ENCODE results near the gene SNX24.

The SNX24 gene

DNA sequence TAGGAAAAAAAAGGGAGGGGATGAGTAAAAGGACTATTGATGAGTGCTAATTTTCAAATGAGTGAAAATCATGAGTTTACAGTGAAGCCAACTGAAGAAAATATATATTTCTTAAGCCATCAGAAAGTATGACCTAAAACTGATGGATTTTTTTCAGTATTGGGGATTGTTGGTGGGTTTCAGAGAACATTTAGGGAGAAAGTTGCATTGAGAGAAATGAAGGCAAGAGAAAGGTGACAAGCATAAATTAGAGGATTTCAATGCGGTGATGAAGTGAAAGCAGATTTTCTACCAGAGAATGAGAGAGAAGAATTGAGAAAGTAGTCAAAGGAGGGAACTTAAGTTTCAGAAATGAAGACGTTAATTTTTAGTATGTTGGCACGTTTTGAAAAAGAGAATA lies 8.5 kb upstream of the SNX24 start (continued):
- TF ChIP-seq CSRNP3 (CRISPR knock-in tag; IDR thresholded peaks at IDR 0.05) (no peak), SNAI2 (CRISPR knock-in tag; IDR thresholded peaks at IDR 0.05) (no peak), PPARA (CRISPR knock-in tag; IDR thresholded peaks at IDR 0.05; ENCODE audit: borderline replicate concordance) (no peak), ARNTL (CRISPR knock-in tag; IDR thresholded peaks at IDR 0.05; ENCODE audit: borderline replicate concordance, low read depth) (no peak), ZNF565 (CRISPR knock-in tag; conservative IDR thresholded peaks at IDR 0.05; ENCODE audit: low read depth) (no peak), OSR1 (CRISPR knock-in tag; IDR thresholded peaks at IDR 0.05) (no peak)

GRCh38 chr5:122839731-122840130 lies 5.7 kb upstream of the SNX24 start:
- no peak for TF ChIP-seq OSR1 (CRISPR knock-in tag; IDR thresholded peaks at IDR 0.05)
- ATAC-seq: no peak

GRCh38 chr5:122842016-122842580 lies 3.3 kb upstream of the SNX24 start:
- no peak for TF ChIP-seq TOX (CRISPR knock-in tag; IDR thresholded peaks at IDR 0.05; ENCODE audit: borderline replicate concordance)
- TF ChIP-seq ZNF70 (CRISPR knock-in tag; IDR thresholded peaks at IDR 0.05): no peak
- no peak for TF ChIP-seq SNAI2 (CRISPR knock-in tag; IDR thresholded peaks at IDR 0.05)
- no peak for TF ChIP-seq ZC3H10 (CRISPR knock-in tag; IDR thresholded peaks at IDR 0.05)
- TF ChIP-seq ZFP30 (CRISPR knock-in tag; IDR thresholded peaks at IDR 0.05): no peak
- no peak for TF ChIP-seq PPARA (CRISPR knock-in tag; IDR thresholded peaks at IDR 0.05; ENCODE audit: borderline replicate concordance)
- no peak for TF ChIP-seq ISL1 (CRISPR knock-in tag; IDR thresholded peaks at IDR 0.05)
- TF ChIP-seq ZNF8 (CRISPR knock-in tag; IDR thresholded peaks at IDR 0.05): no peak
- TF ChIP-seq ZNF565 (CRISPR knock-in tag; conservative IDR thresholded peaks at IDR 0.05; ENCODE audit: low read depth): no peak
- no peak for TF ChIP-seq ESRRG (CRISPR knock-in tag; IDR thresholded peaks at IDR 0.05)
- TF ChIP-seq TCF4 (CRISPR knock-in tag; IDR thresholded peaks at IDR 0.05; ENCODE audit: borderline replicate concordance): no peak
- TF ChIP-seq GLIS3 (CRISPR knock-in tag; IDR thresholded peaks at IDR 0.05): no peak
- TF ChIP-seq ZFP3 (CRISPR knock-in tag; IDR thresholded peaks at IDR 0.05): no peak
- TF ChIP-seq CSDC2 (CRISPR knock-in tag; IDR thresholded peaks at IDR 0.05): no peak
- no peak for ATAC-seq

DNA sequence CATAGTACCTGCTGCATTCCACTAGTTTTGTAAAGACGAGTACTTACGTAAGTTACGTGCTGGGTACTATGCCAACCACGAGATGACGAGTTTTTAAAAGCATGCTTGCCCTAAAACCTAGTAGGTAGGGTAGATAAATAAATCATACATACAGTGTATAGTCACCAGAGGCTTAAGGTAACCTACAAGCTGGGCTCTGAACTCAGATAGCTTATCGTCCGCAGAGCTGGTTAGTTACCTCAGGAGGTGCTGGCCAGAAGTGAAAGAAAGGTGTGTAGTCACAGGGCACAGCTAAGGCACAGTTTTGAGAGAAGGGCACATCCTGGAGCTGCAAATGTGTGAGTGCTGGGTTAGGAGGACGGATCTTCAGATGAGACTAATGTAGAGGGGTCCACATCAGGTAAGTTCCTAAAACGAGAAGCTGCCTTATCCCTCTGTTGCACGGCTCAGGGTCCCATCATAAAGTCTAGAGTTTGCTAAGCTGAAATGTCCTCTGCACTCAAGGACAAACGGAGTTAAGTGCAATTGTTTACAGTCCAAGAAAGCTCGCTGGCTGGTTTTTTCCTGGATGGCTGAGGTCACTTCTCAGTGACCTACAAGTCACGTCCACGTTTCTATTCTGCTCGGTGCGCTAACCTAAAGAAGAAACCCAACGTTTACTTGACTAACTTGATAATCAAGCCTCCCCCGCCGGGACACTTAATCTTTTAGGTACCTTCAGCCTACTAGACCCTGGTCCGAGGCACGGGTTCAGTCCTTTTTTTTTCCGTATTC lies 1.1 kb upstream of the SNX24 start:
- ATAC-seq: no peak

More for the DNA sequence above, 1.1 kb upstream of the SNX24 start:
- TF ChIP-seq ZNF8 (CRISPR knock-in tag; IDR thresholded peaks at IDR 0.05) (no peak), CSRNP3 (CRISPR knock-in tag; IDR thresholded peaks at IDR 0.05) (no peak), RARB (CRISPR knock-in tag; IDR thresholded peaks at IDR 0.05) (no peak), OSR1 (CRISPR knock-in tag; IDR thresholded peaks at IDR 0.05) (no peak), ESRRG (CRISPR knock-in tag; IDR thresholded peaks at IDR 0.05) (no peak), ARNTL (CRISPR knock-in tag; IDR thresholded peaks at IDR 0.05; ENCODE audit: borderline replicate concordance, low read depth) (no peak), CSDC2 (CRISPR knock-in tag; IDR thresholded peaks at IDR 0.05) (no peak), TCF4 (CRISPR knock-in tag; IDR thresholded peaks at IDR 0.05; ENCODE audit: borderline replicate concordance) (no peak), GLIS3 (CRISPR knock-in tag; IDR thresholded peaks at IDR 0.05) (no peak), TSHZ2 (CRISPR knock-in tag; IDR thresholded peaks at IDR 0.05) (no peak), CREB5 (CRISPR knock-in tag; IDR thresholded peaks at IDR 0.05; ENCODE audit: low read depth) (no peak), TOX (CRISPR knock-in tag; IDR thresholded peaks at IDR 0.05; ENCODE audit: borderline replicate concordance) (no peak), SNAI2 (CRISPR knock-in tag; IDR thresholded peaks at IDR 0.05) (no peak), BACH2 (CRISPR knock-in tag; IDR thresholded peaks at IDR 0.05; ENCODE audit: borderline replicate concordance) (no peak), ZNF70 (CRISPR knock-in tag; IDR thresholded peaks at IDR 0.05) (no peak), POU6F1 (CRISPR knock-in tag; IDR thresholded peaks at IDR 0.05; ENCODE audit: borderline replicate concordance, low read depth) (no peak), ISL1 (CRISPR knock-in tag; IDR thresholded peaks at IDR 0.05) (no peak), PATZ1 (CRISPR knock-in tag; IDR thresholded peaks at IDR 0.05; ENCODE audit: borderline replicate concordance) (no peak), PPARA (CRISPR knock-in tag; IDR thresholded peaks at IDR 0.05; ENCODE audit: borderline replicate concordance) (no peak), ZFP3 (CRISPR knock-in tag; IDR thresholded peaks at IDR 0.05) (no peak)
